Liver (tissue), 9 donors: ENCODE results near the gene XRCC1. TPM values are rescaled to one million over a fixed set of nuclear protein-coding genes. Genes with fewer than 3 reads are reported as not detected.

Experiments
- DNase-seq: peaks from one replicate; pipeline ENCODE4 v3.0.0-alpha.2; 2017; ENCODE audit warnings: low spot score
- H3K27ac ChIP-seq, 2 donors: one replicate each; pipeline ENCODE4 v1.7.0; 2013; ENCODE audit warnings: inconsistent platforms in 2 of 2, low read length in 2 of 2, control low read depth in 1 of 2, low read depth in 1 of 2, mild to moderate bottlenecking in 1 of 2
- H3K27me3 ChIP-seq, 4 donors: one replicate each; pipeline versions ENCODE4 v1.6.1 to v1.7.0; 2013; ENCODE audit warnings: low read length in 3 of 4, inconsistent platforms in 1 of 4, mild to moderate bottlenecking in 1 of 4, moderate library complexity in 1 of 4; ENCODE audit not compliant: control insufficient read depth in 4 of 4, insufficient read depth in 4 of 4
- H3K36me3 ChIP-seq, 4 donors: one replicate each; pipeline versions ENCODE4 v1.6.1 to v1.7.0; 2013; ENCODE audit warnings: low read length in 3 of 4, mild to moderate bottlenecking in 3 of 4, low read depth in 1 of 4, moderate library complexity in 1 of 4; ENCODE audit not compliant: control insufficient read depth in 4 of 4, insufficient read depth in 3 of 4
- H3K4me1 ChIP-seq, 4 donors: one replicate each; pipeline versions ENCODE4 v1.6.1 to v1.7.0; 2013; ENCODE audit warnings: low read length in 3 of 4, mild to moderate bottlenecking in 3 of 4, moderate library complexity in 1 of 4; ENCODE audit not compliant: control insufficient read depth in 4 of 4, insufficient read depth in 4 of 4
- H3K4me3 ChIP-seq, 3 donors: one replicate each; pipeline versions ENCODE4 v1.6.1 to v1.7.0; 2013; ENCODE audit warnings: low read length in 3 of 3, control low read depth in 1 of 3, low read depth in 1 of 3, mild to moderate bottlenecking in 1 of 3
- H3K9ac ChIP-seq, 2 donors: one replicate each; pipeline ENCODE4 v1.7.0; 2013; ENCODE audit warnings: low read length in 2 of 2, mild to moderate bottlenecking in 2 of 2, moderate library complexity in 2 of 2, control low read depth in 1 of 2, low read depth in 1 of 2
- H3K9me3 ChIP-seq, 4 donors: one replicate each; pipeline versions ENCODE4 v1.6.1 to v1.7.0; 2013; ENCODE audit warnings: low read length in 3 of 4; ENCODE audit not compliant: control insufficient read depth in 4 of 4
- ATF3 ChIP-seq: IDR thresholded peaks from 2 replicates; pipeline ENCODE4 v1.6.1; 2016; ENCODE audit warnings: antibody characterized with exemption
- CTCF ChIP-seq: fragments of 150-350 bp; IDR thresholded peaks from 2 replicates; pipeline ENCODE4 v1.5.1; 2017; ENCODE audit warnings: improper control_type of control experiment, low read depth, low read length; ENCODE audit not compliant: missing input control
- EGR1 ChIP-seq, 2 donors: IDR thresholded peaks; 2 replicates each; pipeline ENCODE4 v1.6.1; 2016 to 2018; ENCODE audit warnings: antibody characterized with exemption in 2 of 2, low read depth in 2 of 2
- FOXA1 ChIP-seq: IDR thresholded peaks from 2 replicates; pipeline ENCODE4 v1.6.1; 2016; ENCODE audit warnings: antibody characterized with exemption
- FOXA2 ChIP-seq: IDR thresholded peaks from 2 replicates; pipeline ENCODE4 v1.6.1; 2016; ENCODE audit warnings: antibody characterized with exemption
- GABPA ChIP-seq, 2 donors: IDR thresholded peaks in 1 of 2; conservative IDR thresholded peaks in 1 of 2; 2 replicates each; pipeline ENCODE4 v1.6.1; 2016; ENCODE audit warnings: antibody characterized with exemption in 2 of 2, mild to moderate bottlenecking in 1 of 2, moderate library complexity in 1 of 2
- HNF4A ChIP-seq, 2 donors: conservative IDR thresholded peaks; 2 replicates each; pipeline ENCODE4 v1.6.1; 2016; ENCODE audit warnings: antibody characterized with exemption in 2 of 2, mild to moderate bottlenecking in 2 of 2
- HNF4G ChIP-seq: IDR thresholded peaks from 2 replicates; pipeline ENCODE4 v1.6.1; 2016; ENCODE audit warnings: antibody characterized with exemption
- JUND ChIP-seq, 2 donors: IDR thresholded peaks; 2 replicates each; pipeline ENCODE4 v1.6.1; 2016; ENCODE audit warnings: antibody characterized with exemption in 2 of 2
- MAX ChIP-seq: IDR thresholded peaks from 2 replicates; pipeline ENCODE4 v1.6.1; 2016; ENCODE audit warnings: antibody characterized with exemption
- NR2F2 ChIP-seq: IDR thresholded peaks from 2 replicates; pipeline ENCODE4 v1.6.1; 2016; ENCODE audit warnings: antibody characterized with exemption
- RAD21 ChIP-seq, 2 donors: IDR thresholded peaks; 2 replicates each; pipeline ENCODE4 v1.6.1; 2016; ENCODE audit warnings: antibody characterized with exemption in 2 of 2, mild to moderate bottlenecking in 2 of 2
- REST ChIP-seq: IDR thresholded peaks from 2 replicates; pipeline ENCODE4 v1.6.1; 2016; ENCODE audit warnings: antibody characterized with exemption, mild to moderate bottlenecking
- RXRA ChIP-seq, 2 donors: IDR thresholded peaks; 2 replicates each; pipeline ENCODE4 v1.6.1; 2017 to 2018; ENCODE audit warnings: antibody characterized with exemption in 2 of 2, mild to moderate bottlenecking in 1 of 2
- SP1 ChIP-seq: IDR thresholded peaks from 2 replicates; pipeline ENCODE4 v1.6.1; 2018; ENCODE audit warnings: antibody characterized with exemption, mild to moderate bottlenecking
- TAF1 ChIP-seq: conservative IDR thresholded peaks from 2 replicates; pipeline ENCODE4 v1.6.1; 2016; ENCODE audit warnings: antibody characterized with exemption, mild to moderate bottlenecking
- YY1 ChIP-seq: IDR thresholded peaks from 2 replicates; pipeline ENCODE4 v1.6.1; 2016; ENCODE audit warnings: antibody characterized with exemption, mild to moderate bottlenecking
- ZBTB33 ChIP-seq: IDR thresholded peaks from 2 replicates; pipeline ENCODE4 v1.6.1; 2016; ENCODE audit warnings: antibody characterized with exemption
- WGBS: extraction: QIAGEN DNeasy Blood & Tissue Kit; methylation state at CpG from one replicate; pipeline ENCODE4 v1.1.7; 2013; 5-methylcytosine and 5-hydroxymethylcytosine counted together
- polyA plus RNA-seq, 2 donors: library from polyadenylated mRNA; stranded (reverse) in 1 of 2; unstranded in 1 of 2; fragments of 200-250 nt in 1 of 2; fragments of >200 nt in 1 of 2; fragmentation: Nextera tagmentation in 1 of 2; extraction: Ambion mirVana in 1 of 2; gene quantifications; one replicate each; pipeline versions ENCODE4 v1.2.1 to v1.2.3, GENCODE V29; 2013 to 2015
- total RNA-seq, 2 donors: library from RNA; depleted of rRNA; stranded (reverse); fragments of >200 nt; gene quantifications; one replicate each; pipeline ENCODE4 v1.2.3, GENCODE V29; 2014
- donor health status: healthy.
- donor health status: healthy.
- donor health status: healthy.
- donor health status: healthy.
- donor health status: healthy.

Gene XRCC1
- total and polyA plus RNA-seq, 4 donors: 3.6 to 9.8 (median 4.9) TPM

GRCh38 chr19:43532962-43533545, 42.3 kb downstream of the XRCC1 start, which contains the start of gene ZNF575:
Gene ZNF575 (plus strand): TSS chr19:43533188. CDS start chr19:43534423, 1,235 bp downstream.
- Histone ChIP-seq H3K4me3 (peak within 1 kb of the TSS; percentile 57 to 84 (median 68)), H3K9ac (peak within 1 kb of the TSS; percentile 0 to 74), H3K9me3 (no peaks in the 10 kb centered on the region), H3K27ac (peak within 1 kb of the TSS; percentile 92 to 98), H3K36me3 (peaks cover 0 to 2% (median 0%) of the 10 kb centered on the region in 4 donors), H3K27me3 (no peaks in the 10 kb centered on the region), H3K4me1 (peaks cover 1 to 23% (median 16%) of the 10 kb centered on the region in 4 donors)
- WGBS: under 1% methylated on average over 47 of the region's 47 CpGs
- DNase-seq: peak; percentile 79
- TF ChIP-seq HNF4A (conservative IDR thresholded peaks at IDR 0.05): peak in 1 of 2 donors; percentile 27
- TF ChIP-seq JUND (IDR thresholded peaks at IDR 0.05): peak in 1 of 2 donors; percentile 17
- TF ChIP-seq FOXA1: no peak
- TF ChIP-seq EGR1 (IDR thresholded peaks at IDR 0.05; ENCODE audit: low read depth in 2 of 2): peak; percentile 65 to 75
- TF ChIP-seq HNF4G: no peak
- no peak for TF ChIP-seq TAF1
- no peak for TF ChIP-seq CTCF
- TF ChIP-seq ZBTB33: peak; percentile 94
- TF ChIP-seq GABPA (IDR thresholded peaks at IDR 0.05 in 1 of 2, conservative IDR thresholded peaks at IDR 0.05 in 1 of 2): peak in 1 of 2 donors; percentile 43
- TF ChIP-seq ATF3: no peak
- TF ChIP-seq REST: peak; percentile 25
- peak; percentile 90 for TF ChIP-seq MAX
- TF ChIP-seq RAD21 (IDR thresholded peaks at IDR 0.05): no peak
- TF ChIP-seq YY1: peak; percentile 87
- no peak for TF ChIP-seq NR2F2
- TF ChIP-seq RXRA (IDR thresholded peaks at IDR 0.05): peak; percentile 49 to 59
- no peak for TF ChIP-seq FOXA2
- TF ChIP-seq SP1: peak; percentile 75
